HepG2 (cell line): Measurements from ENCODE around the gene ESYT3. TPM values are rescaled to one million over a fixed set of nuclear protein-coding genes. Genes with fewer than 3 reads are reported as not detected.

Source experiments
- ATAC-seq: fragments of 200-7000 bp; cut with Tn5 transposase; 3 replicates; pipeline ENCODE4 v1.9.1; 2020; ENCODE audit warnings: mild to moderate bottlenecking, moderate library complexity
- BruUV-seq: library from RNA; stranded (reverse); fragments of 400-500 nt; replicated peaks from 2 replicates; lab custom pipeline; 2021; lab: Mats Ljungman, UMichigan
- CTCF ChIA-PET: fragments of 300-600 bp; formaldehyde crosslinking; extraction: SDS; loops from one replicate; lab custom pipeline; 2021; ENCODE audit warnings: low total read pairs, inconsistent platforms, low intra/inter-chr PET ratio; lab: Yijun Ruan, JAX
- POLR2A ChIA-PET: fragments of 350-600 bp; sonication (Branson Sonifier 250); formaldehyde crosslinking; loops from one replicate; lab custom pipeline; 2020; ENCODE audit warnings: antibody characterized with exemption, inconsistent platforms; lab: Yijun Ruan, JAX
- DNase-seq: peaks from one replicate; pipeline ENCODE4 v3.0.0-alpha.2; 2015; ENCODE audit warnings: low spot score
- FAIRE-seq: peaks from 3 replicates; lab custom pipeline; 2011; peaks lifted over from hg19 to GRCh38; lab: Jason Lieb, UNC
- H2AFZ ChIP-seq: one replicate; pipeline ENCODE4 v1.6.1; 2011; ENCODE audit warnings: low read length, inconsistent platforms
- H3K27ac ChIP-seq: fragments of 300-600 bp; 3 replicates; pipeline ENCODE4 v1.8.0; 2011; ENCODE audit warnings: mixed run types, mild to moderate bottlenecking, mixed read lengths, low read length, inconsistent platforms; ENCODE audit not compliant: insufficient read depth; ENCODE audit errors: extremely low read length
- H3K27me3 ChIP-seq, 2 experiments: fragments of 200-600 bp in 1 of 2; 2 replicates in 1 of 2; 3 replicates in 1 of 2; pipeline versions ENCODE4 v1.6.0 to v1.8.0; 2011; ENCODE audit warnings: low read length in 2 of 2, mild to moderate bottlenecking in 2 of 2, moderate library complexity in 2 of 2, inconsistent platforms in 1 of 2; ENCODE audit not compliant: insufficient read depth in 2 of 2, control insufficient read depth in 1 of 2
- H3K36me3 ChIP-seq, 2 experiments: fragments of 200-600 bp in 1 of 2; replicated peaks in 1 of 2; 2 replicates in 1 of 2; 3 replicates in 1 of 2; pipeline versions ENCODE4 v1.5.1 to v1.8.0; 2011; ENCODE audit warnings: low read length in 2 of 2, inconsistent platforms in 1 of 2; ENCODE audit not compliant: insufficient read depth in 2 of 2, control insufficient read depth in 1 of 2
- H3K4me1 ChIP-seq: 2 replicates; pipeline ENCODE4 v1.5.1; 2012; ENCODE audit warnings: low read length, inconsistent platforms; ENCODE audit not compliant: insufficient read depth
- H3K4me2 ChIP-seq: 2 replicates; pipeline ENCODE4 v1.6.0; 2011; ENCODE audit warnings: low read depth, low read length, inconsistent platforms
- H3K4me3 ChIP-seq, 3 experiments: fragments of 200-600 bp in 1 of 3; sonication (generic), shearing (Covaris generic) in 1 of 3; replicated peaks in 1 of 3; 2 replicates each; pipeline ENCODE4 v1.5.1; 2011 to 2016; ENCODE audit warnings: low read length in 3 of 3, inconsistent platforms in 2 of 3, low read depth in 2 of 3, mild to moderate bottlenecking in 2 of 3, control low read depth in 1 of 3, mixed read lengths in 1 of 3; ENCODE audit not compliant: insufficient read depth in 1 of 3
- H3K79me2 ChIP-seq: one replicate; pipeline ENCODE4 v1.6.1; 2011; ENCODE audit warnings: low read length, inconsistent platforms; ENCODE audit not compliant: insufficient read depth
- H3K9ac ChIP-seq: 2 replicates; pipeline ENCODE4 v1.6.0; 2011; ENCODE audit warnings: mild to moderate bottlenecking, low read depth, low read length, inconsistent platforms; ENCODE audit not compliant: insufficient read depth
- H3K9me3 ChIP-seq: 2 replicates; pipeline ENCODE4 v1.5.1; 2012; ENCODE audit warnings: mild to moderate bottlenecking, low read length
- H4K20me1 ChIP-seq: 2 replicates; pipeline ENCODE4 v1.6.0; 2011; ENCODE audit warnings: inconsistent platforms, mild to moderate bottlenecking, low read length, moderate library complexity; ENCODE audit not compliant: insufficient read depth
- ZBTB33 ChIP-seq: sonication (generic); formaldehyde crosslinking; IDR thresholded peaks from 2 replicates; pipeline ENCODE4 v1.4.0; 2020; ENCODE audit warnings: missing genetic modification reagents
- ZFP36L1 ChIP-seq: sonication (generic); formaldehyde crosslinking; IDR thresholded peaks from 2 replicates; pipeline ENCODE4 v1.8.0; 2022; ENCODE audit warnings: mild to moderate bottlenecking, missing genetic modification reagents, moderate library complexity
- ZNF251 ChIP-seq: sonication (generic); formaldehyde crosslinking; IDR thresholded peaks from 2 replicates; pipeline ENCODE4 v1.9.0; 2021; ENCODE audit warnings: mild to moderate bottlenecking, missing genetic modification reagents
- ZNF740 ChIP-seq: sonication (generic); formaldehyde crosslinking; IDR thresholded peaks from 2 replicates; pipeline ENCODE4 v1.4.0; 2020; ENCODE audit warnings: missing genetic modification reagents
- WGBS: methylation state at CpG from one replicate; pipeline ENCODE4 v1.1.6; 2017; ENCODE audit warnings: low lambda C conversion rate; 5-methylcytosine and 5-hydroxymethylcytosine counted together
- in situ Hi-C: cut with HindIII; loops from 2 replicates; pipeline ENCODE4 v1.10.0; 2017; ENCODE audit warnings: low pct_unique_long_range_greater_than_20kb; ENCODE audit not compliant: extremely low pct_ligation_motif_present
- intact Hi-C: fragments of 100-400 bp; cut with micrococcal nuclease; formaldehyde crosslinking; loops from one replicate; pipeline ENCODE4 v1.10.0; 2022; ENCODE audit not compliant: unreplicated experiment
- polyA plus RNA-seq, 8 experiments: library from polyadenylated mRNA; depleted of rRNA in 3 of 8; stranded (reverse) in 7 of 8; unstranded in 1 of 8; fragments of >200 nt; fragmentation: Illumina TruSeq in 4 of 8; extraction: Trizol in 4 of 8; gene quantifications; 2 replicates each; pipeline versions ENCODE4 v1.2.1 to v1.2.3, GENCODE V29; 2011 to 2016; ENCODE audit warnings: low read depth in 4 of 8, missing spikeins in 1 of 8, mixed read lengths in 1 of 8; ENCODE audit not compliant: insufficient read depth in 1 of 8
- total RNA-seq, 5 experiments: library from RNA; depleted of rRNA; stranded (reverse); fragments of >200 nt; fragmentation: Illumina TruSeq; extraction: Trizol; gene quantifications; 2 replicates each; pipeline ENCODE4 v1.2.3, GENCODE V29; 2016; ENCODE audit warnings: low read depth in 1 of 5

ESYT3 gene
- total and polyA plus RNA-seq, 2 of the 13 experiments (the other 11 are each of a cell fraction or from before 2014, with no cell fraction given) = 1.5 to 4.1 TPM

- no peak for ATAC-seq
- Histone ChIP-seq H3K9ac (no peak overlapping the region), H3K36me3 (no peaks in the 10 kb centered on the region), H3K27me3 (no peaks in the 10 kb centered on the region), H3K27ac (no peak overlapping the region), H4K20me1 (no peaks in the 10 kb centered on the region), H3K79me2 (no peaks in the 10 kb centered on the region), H3K4me3 (no peak overlapping the region), H3K4me1 (no peaks in the 10 kb centered on the region), H3K9me3 (no peaks in the 10 kb centered on the region), H3K4me2 (no peak overlapping the region), H2AFZ (no peak overlapping the region)
- no TSS peak for BruUV-seq
- FAIRE-seq = no peak
- TF ChIP-seq ZBTB33 (no peak), ZNF740 (CRISPR knock-in tag) (no peak), ZFP36L1 (CRISPR knock-in tag) (no peak)
- CTCF ChIA-PET = no interaction called here
- POLR2A ChIA-PET = no interaction called here
- intact Hi-C loops (no loop called here), in situ Hi-C loops (no loop called here)
- WGBS = 81% methylated on average over 1 of the region's 2 CpGs
- no peak for DNase-seq
Observed at GRCh38 chr3:138464491-138464860, 30.1 kb downstream of the ESYT3 start.

- Histone ChIP-seq H2AFZ (no peak overlapping the region), H3K4me2 (no peak overlapping the region), H3K4me3 (no peak overlapping the region), H3K27ac (no peak overlapping the region), H3K9me3 (no peaks in the 10 kb centered on the region), H3K27me3 (no peaks in the 10 kb centered on the region), H3K4me1 (no peaks in the 10 kb centered on the region), H4K20me1 (no peaks in the 10 kb centered on the region), H3K79me2 (no peaks in the 10 kb centered on the region), H3K36me3 (no peaks in the 10 kb centered on the region), H3K9ac (no peak overlapping the region)
- no peak for TF ChIP-seq ZNF251 (CRISPR knock-in tag)
- intact Hi-C loops (no loop called here), in situ Hi-C loops (no loop called here)
- no peak for ATAC-seq
- ChIA-PET POLR2A (no interaction called here), CTCF (no interaction called here)
- WGBS = 100% methylated on average over 2 of the region's 3 CpGs
- BruUV-seq = no TSS peak
- no peak for DNase-seq
- no peak for FAIRE-seq
Observed at GRCh38 chr3:138465451-138465850, 31.0 kb downstream of the ESYT3 start.
